HG03439 (cell line): ENCODE data around the gene FUNDC1.

Experiments
- ATAC-seq: cut with Tn5 transposase; IDR thresholded peaks from one replicate; pipeline ENCODE4 v1.9.1; 2021; ENCODE audit warnings: mild to moderate bottlenecking, moderate library complexity; ENCODE audit not compliant: unreplicated experiment

FUNDC1 gene

GRCh38 chrX:44482575-44482974 is 60.1 kb downstream of the FUNDC1 start:
- ATAC-seq = no peak

- ATAC-seq = no peak
These were observed 62.1 kb downstream of the FUNDC1 start for GRCh38 chrX:44480591-44480990.

GRCh38 chrX:44474410-44474809 is 68.2 kb downstream of the FUNDC1 start:
- no peak for ATAC-seq
